GM18502 (cell line): ENCODE data around the gene EYA4.
"Not testable (repeated sequence)": the region's sequence is repeated elsewhere in the genome, so short reads cannot be mapped to it uniquely, and the experiment has no call there.

Experiments used
- ATAC-seq: cut with Tn5 transposase; IDR thresholded peaks from one replicate; pipeline ENCODE4 v1.9.1; 2021; ENCODE audit warnings: mild to moderate bottlenecking; ENCODE audit not compliant: unreplicated experiment, poor library complexity

The EYA4 gene

GRCh38 chr6:133392015-133392414, 150.9 kb downstream of the EYA4 start:
- no peak for ATAC-seq

GRCh38 chr6:133392641-133393040, 151.5 kb downstream of the EYA4 start:
- ATAC-seq: no peak

GRCh38 chr6:133393891-133394290, 152.7 kb downstream of the EYA4 start:
- ATAC-seq: no peak

- no peak for ATAC-seq
These were observed 153.5 kb downstream of the EYA4 start for GRCh38 chr6:133394630-133395029.

GRCh38 chr6:133396233-133396983, 155.3 kb downstream of the EYA4 start:
- ATAC-seq: no peak

- no peak for ATAC-seq
These were observed 155.8 kb downstream of the EYA4 start for GRCh38 chr6:133396984-133397348.

GRCh38 chr6:133397601-133398000, 156.4 kb downstream of the EYA4 start:
- not testable (repeated sequence) for ATAC-seq

GRCh38 chr6:133399426-133399825, 158.3 kb downstream of the EYA4 start:
- ATAC-seq: no peak

- ATAC-seq: no peak
These were observed 163.0 kb downstream of the EYA4 start for GRCh38 chr6:133404151-133404550.

- no peak for ATAC-seq
These were observed 163.6 kb downstream of the EYA4 start for GRCh38 chr6:133404728-133405127.

- ATAC-seq: no peak
These were observed 166.4 kb downstream of the EYA4 start for GRCh38 chr6:133407320-133408100.

- ATAC-seq: no peak
These were observed 167.0 kb downstream of the EYA4 start for GRCh38 chr6:133408132-133408531.

- no peak for ATAC-seq
These were observed 167.4 kb downstream of the EYA4 start for GRCh38 chr6:133408543-133408942.

GRCh38 chr6:133410638-133411435, 169.7 kb downstream of the EYA4 start:
- ATAC-seq: no peak

GRCh38 chr6:133411757-133412156, 170.6 kb downstream of the EYA4 start:
- ATAC-seq: no peak

GRCh38 chr6:133415262-133415661, 174.1 kb downstream of the EYA4 start:
- no peak for ATAC-seq

- no peak for ATAC-seq
These were observed 177.0 kb downstream of the EYA4 start for GRCh38 chr6:133418108-133418507.

GRCh38 chr6:133423242-133423641, 182.1 kb downstream of the EYA4 start:
- no peak for ATAC-seq

GRCh38 chr6:133424359-133424758, 183.2 kb downstream of the EYA4 start:
- ATAC-seq: no peak

GRCh38 chr6:133426038-133426437, 184.9 kb downstream of the EYA4 start:
- ATAC-seq: no peak

- no peak for ATAC-seq
These were observed 187.1 kb downstream of the EYA4 start for GRCh38 chr6:133428295-133428694.
